NT2/D1 (cell line): ENCODE data around the gene STX2.
"Not testable (repeated sequence)": the region's sequence is repeated elsewhere in the genome, so short reads cannot be mapped to it uniquely, and the experiment has no call there.

Experiments used
- DNase-seq: peaks from one replicate; pipeline ENCODE4 v3.0.0-alpha.2; 2011; ENCODE audit warnings: low read depth, low spot score
- H3K27me3 ChIP-seq: 2 replicates; pipeline ENCODE4 v1.6.0; 2011; ENCODE audit warnings: mild to moderate bottlenecking; ENCODE audit not compliant: insufficient read length, insufficient read depth
- H3K36me3 ChIP-seq: 2 replicates; pipeline ENCODE4 v1.6.1; 2011; ENCODE audit warnings: mild to moderate bottlenecking, low read length, mixed read lengths; ENCODE audit not compliant: insufficient read depth, insufficient read length
- H3K4me1 ChIP-seq: 2 replicates; pipeline ENCODE4 v1.5.1; 2011; ENCODE audit not compliant: insufficient read depth, insufficient read length
- H3K4me3 ChIP-seq: 2 replicates; pipeline ENCODE4 v1.5.1; 2011; ENCODE audit warnings: low read depth; ENCODE audit not compliant: insufficient read length
- H3K9ac ChIP-seq: 2 replicates; pipeline ENCODE4 v1.6.0; 2011; ENCODE audit warnings: low read depth; ENCODE audit not compliant: insufficient read length
- H3K9me3 ChIP-seq: 2 replicates; pipeline ENCODE4 v1.5.1; 2011; ENCODE audit warnings: mild to moderate bottlenecking, low read length; ENCODE audit not compliant: insufficient read depth
- SUZ12 ChIP-seq: IDR thresholded peaks from 2 replicates; pipeline ENCODE4 v1.6.1; 2011; ENCODE audit not compliant: insufficient read length, insufficient read depth; ENCODE audit errors: extremely low read depth
- YY1 ChIP-seq: IDR thresholded peaks from 2 replicates; pipeline ENCODE4 v1.6.1; 2011; ENCODE audit not compliant: insufficient read length, insufficient read depth
- ZNF274 ChIP-seq: IDR thresholded peaks from 2 replicates; pipeline ENCODE4 v1.6.1; 2011; ENCODE audit warnings: mild to moderate bottlenecking, low read depth, low read length

STX2 gene

GRCh38 chr12:130792821-130793553, 46.1 kb downstream of the STX2 start:
- Histone ChIP-seq H3K4me3 (no peak overlapping the region), H3K9me3 (no peaks in the 10 kb centered on the region), H3K9ac (no peak overlapping the region), H3K36me3 (peaks cover 57% of the 10 kb centered on the region), H3K4me1 (peaks cover 4% of the 10 kb centered on the region), H3K27me3 (no peaks in the 10 kb centered on the region)
- TF ChIP-seq SUZ12 (no peak), YY1 (no peak), ZNF274 (no peak)
- no peak for DNase-seq

GRCh38 chr12:130791629-130792028, 47.4 kb downstream of the STX2 start:
- Histone ChIP-seq H3K36me3 (peaks cover 44% of the 10 kb centered on the region), H3K4me3 (no peak overlapping the region), H3K4me1 (peaks cover 8% of the 10 kb centered on the region), H3K9ac (no peak overlapping the region), H3K9me3 (no peaks in the 10 kb centered on the region), H3K27me3 (no peaks in the 10 kb centered on the region)
- DNase-seq: no peak
- no peak for TF ChIP-seq SUZ12
- TF ChIP-seq YY1: no peak
- no peak for TF ChIP-seq ZNF274

- peak overlapping the region; percentile 71 for H3K9ac ChIP-seq
- peaks cover 23% of the 10 kb centered on the region for H3K36me3 ChIP-seq
Observed at GRCh38 chr12:130788515-130788914, 50.5 kb downstream of the STX2 start.

GRCh38 chr12:130787445-130788410, 51.3 kb downstream of the STX2 start:
- H3K36me3 ChIP-seq: peaks cover 16% of the 10 kb centered on the region
- no peak for TF ChIP-seq SUZ12
- DNase-seq: peak; percentile 83
- peaks cover 17% of the 10 kb centered on the region for H3K9me3 ChIP-seq
- no peaks in the 10 kb centered on the region for H3K27me3 ChIP-seq
- peak overlapping the region; percentile 71 for H3K9ac ChIP-seq
- peak overlapping the region; percentile 16 for H3K4me3 ChIP-seq
- peaks cover 13% of the 10 kb centered on the region for H3K4me1 ChIP-seq

More at GRCh38 chr12:130788515-130788914, 50.5 kb downstream of the STX2 start:
- Histone ChIP-seq H3K27me3 (no peaks in the 10 kb centered on the region), H3K9me3 (peaks cover 17% of the 10 kb centered on the region), H3K4me3 (no peak overlapping the region), H3K4me1 (peaks cover 10% of the 10 kb centered on the region)
- no peak for TF ChIP-seq ZNF274
- TF ChIP-seq YY1: no peak
- no peak for DNase-seq

GRCh38 chr12:130787041-130787440, 52.0 kb downstream of the STX2 start:
- TF ChIP-seq YY1 (no peak), SUZ12 (no peak), ZNF274 (no peak)
- H3K9me3 ChIP-seq: peaks cover 17% of the 10 kb centered on the region

GRCh38 chr12:130783110-130783715, 55.8 kb downstream of the STX2 start:
- H3K4me3 ChIP-seq: no peak overlapping the region
- H3K4me1 ChIP-seq: peaks cover 13% of the 10 kb centered on the region
- H3K9me3 ChIP-seq: peaks cover 17% of the 10 kb centered on the region
- TF ChIP-seq SUZ12 (no peak), YY1 (no peak), ZNF274 (no peak)
- no peak for DNase-seq
- no peak overlapping the region for H3K9ac ChIP-seq
- H3K36me3 ChIP-seq: peaks cover 21% of the 10 kb centered on the region
- H3K27me3 ChIP-seq: peaks cover 16% of the 10 kb centered on the region

More at GRCh38 chr12:130787041-130787440, 52.0 kb downstream of the STX2 start:
- Histone ChIP-seq H3K4me1 (peaks cover 16% of the 10 kb centered on the region), H3K36me3 (peaks cover 16% of the 10 kb centered on the region), H3K27me3 (peaks cover 6% of the 10 kb centered on the region), H3K4me3 (peak overlapping the region; percentile 13), H3K9ac (peak overlapping the region; percentile 71)
- no peak for DNase-seq

- DNase-seq, H3K9ac ChIP-seq: not testable (repeated sequence)
Observed at GRCh38 chr12:130782245-130782644, 56.8 kb downstream of the STX2 start.

More at GRCh38 chr12:130782245-130782644, 56.8 kb downstream of the STX2 start:
- Histone ChIP-seq H3K9me3 (peaks cover 17% of the 10 kb centered on the region), H3K36me3 (peaks cover 21% of the 10 kb centered on the region), H3K27me3 (peaks cover 21% of the 10 kb centered on the region), H3K4me1 (peaks cover 11% of the 10 kb centered on the region)
- H3K4me3 ChIP-seq: not testable (repeated sequence)
